Measurements from ENCODE around the gene DCAKD. TPM values are rescaled to one million over a fixed set of nuclear protein-coding genes. Genes with fewer than 3 reads are reported as not detected.

DCAKD gene
- polyA plus RNA-seq, 4 donors = 4.2 to 22.5 (median 11.4) TPM

GRCh38 chr17:45077643-45078042 is 26.2 kb upstream of the DCAKD start:
- H3K4me1 ChIP-seq (ENCODE audit: control insufficient read depth in 3 of 3, insufficient read depth in 2 of 3, low read depth in 1 of 3, low read length in 2 of 3) = peaks cover 0 to 4% (median 3%) of the 10 kb centered on the region in 3 donors
- H3K27me3 ChIP-seq (ENCODE audit: control insufficient read depth in 3 of 3, insufficient read depth in 3 of 3, low read length in 3 of 3) = no peaks in the 10 kb centered on the region
- peaks cover 5 to 45% (median 9%) of the 10 kb centered on the region in 3 donors for H3K36me3 ChIP-seq (ENCODE audit: control insufficient read depth in 3 of 3, insufficient read depth in 2 of 3, low read depth in 1 of 3, low read length in 3 of 3)
- WGBS, 3 donors = 66 to 73% (median 71%) methylated on average over 3 of the region's 3 CpGs
- H3K27ac ChIP-seq (ENCODE audit: low read depth in 1 of 3, low read length in 2 of 3) = peak overlapping the region in 1 of 3 donors; percentile 39
- no peak overlapping the region for H3K4me3 ChIP-seq (ENCODE audit: low read depth in 1 of 3, low read length in 3 of 3)
- H3K9me3 ChIP-seq (ENCODE audit: control insufficient read depth in 2 of 2, insufficient read depth in 1 of 2, low read depth in 1 of 2, low read length in 1 of 2) = no peaks in the 10 kb centered on the region
- FAIRE-seq (no peak), DNase-seq (no peak)

DNA sequence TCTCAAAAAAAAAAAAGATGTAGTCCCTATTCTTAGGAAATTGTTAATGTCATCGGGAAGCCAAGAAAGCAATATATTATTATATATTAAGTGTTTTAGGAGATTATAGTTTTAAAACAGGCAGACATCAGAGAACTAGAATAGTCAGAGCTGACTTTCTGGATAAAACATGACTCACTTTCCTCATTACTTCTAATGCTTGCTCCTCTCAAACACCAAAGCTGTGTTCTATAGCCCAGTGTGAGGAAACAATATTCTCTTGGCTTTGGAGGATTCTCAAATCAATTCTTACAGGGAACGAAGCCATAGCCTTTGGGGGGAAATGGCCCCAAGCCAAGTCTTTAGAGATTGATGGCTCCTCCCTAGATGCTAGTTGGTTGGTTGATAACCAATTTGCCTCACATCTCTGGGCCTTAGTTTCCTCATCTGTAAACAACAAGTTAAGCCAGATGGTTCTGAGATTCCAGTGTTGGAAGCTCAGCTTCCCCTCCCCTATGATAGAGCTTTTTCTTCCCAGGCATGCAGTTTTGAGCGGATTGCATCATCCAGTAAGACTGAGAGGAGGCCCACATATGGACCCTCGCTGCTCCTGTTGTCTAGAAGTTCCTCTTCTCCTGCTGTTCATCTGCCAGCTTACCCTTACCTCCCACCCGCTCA is 22.1 kb upstream of the DCAKD start:
- no peaks in the 10 kb centered on the region for H3K27me3 ChIP-seq (ENCODE audit: control insufficient read depth in 3 of 3, insufficient read depth in 3 of 3, low read length in 3 of 3)
- WGBS, 3 donors = 71 to 94% (median 91%) methylated on average over 5 of the region's 5 CpGs
- FAIRE-seq (no peak), DNase-seq (no peak)
- peak overlapping the region in 1 of 3 donors; percentile 84 for H3K27ac ChIP-seq (ENCODE audit: low read depth in 1 of 3, low read length in 2 of 3)
- H3K9me3 ChIP-seq (ENCODE audit: control insufficient read depth in 2 of 2, insufficient read depth in 1 of 2, low read depth in 1 of 2, low read length in 1 of 2) = no peaks in the 10 kb centered on the region
- peaks cover 0 to 4% (median 3%) of the 10 kb centered on the region in 3 donors for H3K4me1 ChIP-seq (ENCODE audit: control insufficient read depth in 3 of 3, insufficient read depth in 2 of 3, low read depth in 1 of 3, low read length in 2 of 3)
- peaks cover 0 to 37% (median 5%) of the 10 kb centered on the region in 3 donors for H3K36me3 ChIP-seq (ENCODE audit: control insufficient read depth in 3 of 3, insufficient read depth in 2 of 3, low read depth in 1 of 3, low read length in 3 of 3)
- H3K4me3 ChIP-seq (ENCODE audit: low read depth in 1 of 3, low read length in 3 of 3) = no peak overlapping the region

- FAIRE-seq = no peak
Observed at GRCh38 chr17:45070809-45071208, 19.4 kb upstream of the DCAKD start.

GRCh38 chr17:45070001-45070400 is 18.6 kb upstream of the DCAKD start:
- no peak overlapping the region for H3K27ac ChIP-seq (ENCODE audit: low read depth in 1 of 3, low read length in 2 of 3)

More at GRCh38 chr17:45070809-45071208, 19.4 kb upstream of the DCAKD start:
- Histone ChIP-seq H3K9me3 (ENCODE audit: control insufficient read depth in 2 of 2, insufficient read depth in 1 of 2, low read depth in 1 of 2, low read length in 1 of 2) (no peaks in the 10 kb centered on the region), H3K27me3 (ENCODE audit: control insufficient read depth in 3 of 3, insufficient read depth in 3 of 3, low read length in 3 of 3) (no peaks in the 10 kb centered on the region), H3K27ac (ENCODE audit: low read depth in 1 of 3, low read length in 2 of 3) (no peak overlapping the region), H3K36me3 (ENCODE audit: control insufficient read depth in 3 of 3, insufficient read depth in 2 of 3, low read depth in 1 of 3, low read length in 3 of 3) (peaks cover 0 to 48% (median 5%) of the 10 kb centered on the region in 3 donors), H3K4me3 (ENCODE audit: low read depth in 1 of 3, low read length in 3 of 3) (no peak overlapping the region), H3K4me1 (ENCODE audit: control insufficient read depth in 3 of 3, insufficient read depth in 2 of 3, low read depth in 1 of 3, low read length in 2 of 3) (no peaks in the 10 kb centered on the region)
- no peak for DNase-seq
- WGBS, 3 donors = 90 to 100% (median 93%) methylated on average over 2 of the region's 2 CpGs

DNA sequence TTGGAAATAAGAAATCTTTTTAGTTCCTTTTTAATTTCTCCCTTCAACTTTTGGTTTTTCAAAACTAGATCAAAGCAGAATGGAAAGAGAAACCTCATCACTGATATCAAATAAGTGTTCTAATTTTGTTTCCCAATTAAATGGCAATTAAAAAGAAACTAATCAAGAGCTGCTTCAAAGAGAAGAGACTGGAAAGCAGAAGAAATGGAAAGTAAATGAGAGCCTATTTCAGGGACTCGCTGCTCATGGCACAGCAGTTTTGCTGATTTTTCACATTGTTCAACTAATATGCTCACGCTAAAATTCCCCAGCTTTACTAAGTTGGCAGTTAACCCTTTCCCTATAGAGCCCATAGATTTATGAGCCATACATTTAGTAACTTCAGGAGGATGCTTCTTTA is 16.2 kb upstream of the DCAKD start:
- Histone ChIP-seq H3K9me3 (ENCODE audit: control insufficient read depth in 2 of 2, insufficient read depth in 1 of 2, low read depth in 1 of 2, low read length in 1 of 2) (no peaks in the 10 kb centered on the region), H3K4me3 (ENCODE audit: low read depth in 1 of 3, low read length in 3 of 3) (no peak overlapping the region), H3K27ac (ENCODE audit: low read depth in 1 of 3, low read length in 2 of 3) (no peak overlapping the region), H3K27me3 (ENCODE audit: control insufficient read depth in 3 of 3, insufficient read depth in 3 of 3, low read length in 3 of 3) (no peaks in the 10 kb centered on the region), H3K4me1 (ENCODE audit: control insufficient read depth in 3 of 3, insufficient read depth in 2 of 3, low read depth in 1 of 3, low read length in 2 of 3) (peaks cover 0 to under 1% (median 0%) of the 10 kb centered on the region in 3 donors), H3K36me3 (ENCODE audit: control insufficient read depth in 3 of 3, insufficient read depth in 2 of 3, low read depth in 1 of 3, low read length in 3 of 3) (peaks cover 0 to 38% (median 2%) of the 10 kb centered on the region in 3 donors)
- FAIRE-seq (no peak), DNase-seq (no peak)
- 75 to 92% (median 88%) methylated on average over 2 of the region's 2 CpGs for WGBS, 3 donors

More at GRCh38 chr17:45070001-45070400, 18.6 kb upstream of the DCAKD start:
- Histone ChIP-seq H3K4me1 (ENCODE audit: control insufficient read depth in 3 of 3, insufficient read depth in 2 of 3, low read depth in 1 of 3, low read length in 2 of 3) (no peaks in the 10 kb centered on the region), H3K27me3 (ENCODE audit: control insufficient read depth in 3 of 3, insufficient read depth in 3 of 3, low read length in 3 of 3) (no peaks in the 10 kb centered on the region), H3K4me3 (ENCODE audit: low read depth in 1 of 3, low read length in 3 of 3) (no peak overlapping the region), H3K36me3 (ENCODE audit: control insufficient read depth in 3 of 3, insufficient read depth in 2 of 3, low read depth in 1 of 3, low read length in 3 of 3) (peaks cover 0 to 45% (median 5%) of the 10 kb centered on the region in 3 donors), H3K9me3 (ENCODE audit: control insufficient read depth in 2 of 2, insufficient read depth in 1 of 2, low read depth in 1 of 2, low read length in 1 of 2) (no peaks in the 10 kb centered on the region)
- no peak for DNase-seq
- FAIRE-seq = no peak
- whole genome bisulfite sequencing, 3 donors = 79 to 90% (median 84%) methylated on average over 8 of the region's 8 CpGs

- FAIRE-seq (no peak), DNase-seq (peak in 1 of 2 donors; percentile 54)
- no peaks in the 10 kb centered on the region for H3K9me3 ChIP-seq (ENCODE audit: control insufficient read depth in 2 of 2, insufficient read depth in 1 of 2, low read depth in 1 of 2, low read length in 1 of 2)
- peaks cover 0 to 17% (median 0%) of the 10 kb centered on the region in 3 donors for H3K36me3 ChIP-seq (ENCODE audit: control insufficient read depth in 3 of 3, insufficient read depth in 2 of 3, low read depth in 1 of 3, low read length in 3 of 3)
- H3K4me1 ChIP-seq (ENCODE audit: control insufficient read depth in 3 of 3, insufficient read depth in 2 of 3, low read depth in 1 of 3, low read length in 2 of 3) = peaks cover 4 to 13% (median 4%) of the 10 kb centered on the region in 3 donors
- 40 to 59% methylated on average over 1 of the region's 1 CpG; no CpG with 5 or more reads in 1 of the 3 donors for WGBS, 3 donors
- H3K27ac ChIP-seq (ENCODE audit: low read depth in 1 of 3, low read length in 2 of 3) = peak overlapping the region in 1 of 3 donors; percentile 8
- no peak overlapping the region for H3K4me3 ChIP-seq (ENCODE audit: low read depth in 1 of 3, low read length in 3 of 3)
- no peaks in the 10 kb centered on the region for H3K27me3 ChIP-seq (ENCODE audit: control insufficient read depth in 3 of 3, insufficient read depth in 3 of 3, low read length in 3 of 3)
Observed at GRCh38 chr17:45063198-45063597, 11.8 kb upstream of the DCAKD start.

GRCh38 chr17:45061606-45062205 is 10.3 kb upstream of the DCAKD start:
- H3K9me3 ChIP-seq (ENCODE audit: control insufficient read depth in 2 of 2, insufficient read depth in 1 of 2, low read depth in 1 of 2, low read length in 1 of 2) = no peaks in the 10 kb centered on the region
- H3K36me3 ChIP-seq (ENCODE audit: control insufficient read depth in 3 of 3, insufficient read depth in 2 of 3, low read depth in 1 of 3, low read length in 3 of 3) = peaks cover 0 to 13% (median 0%) of the 10 kb centered on the region in 3 donors
- H3K4me3 ChIP-seq (ENCODE audit: low read depth in 1 of 3, low read length in 3 of 3) = peak overlapping the region; percentile 49 to 77 (median 63)
- H3K27ac ChIP-seq (ENCODE audit: low read depth in 1 of 3, low read length in 2 of 3) = peak overlapping the region; percentile 58 to 89 (median 85)
- no peaks in the 10 kb centered on the region for H3K27me3 ChIP-seq (ENCODE audit: control insufficient read depth in 3 of 3, insufficient read depth in 3 of 3, low read length in 3 of 3)
- 2 to 11% (median 4%) methylated on average over 15 of the region's 15 CpGs for WGBS, 3 donors
- FAIRE-seq = no peak
- DNase-seq = no peak
- H3K4me1 ChIP-seq (ENCODE audit: control insufficient read depth in 3 of 3, insufficient read depth in 2 of 3, low read depth in 1 of 3, low read length in 2 of 3) = peaks cover 4 to 13% (median 4%) of the 10 kb centered on the region in 3 donors

DNA sequence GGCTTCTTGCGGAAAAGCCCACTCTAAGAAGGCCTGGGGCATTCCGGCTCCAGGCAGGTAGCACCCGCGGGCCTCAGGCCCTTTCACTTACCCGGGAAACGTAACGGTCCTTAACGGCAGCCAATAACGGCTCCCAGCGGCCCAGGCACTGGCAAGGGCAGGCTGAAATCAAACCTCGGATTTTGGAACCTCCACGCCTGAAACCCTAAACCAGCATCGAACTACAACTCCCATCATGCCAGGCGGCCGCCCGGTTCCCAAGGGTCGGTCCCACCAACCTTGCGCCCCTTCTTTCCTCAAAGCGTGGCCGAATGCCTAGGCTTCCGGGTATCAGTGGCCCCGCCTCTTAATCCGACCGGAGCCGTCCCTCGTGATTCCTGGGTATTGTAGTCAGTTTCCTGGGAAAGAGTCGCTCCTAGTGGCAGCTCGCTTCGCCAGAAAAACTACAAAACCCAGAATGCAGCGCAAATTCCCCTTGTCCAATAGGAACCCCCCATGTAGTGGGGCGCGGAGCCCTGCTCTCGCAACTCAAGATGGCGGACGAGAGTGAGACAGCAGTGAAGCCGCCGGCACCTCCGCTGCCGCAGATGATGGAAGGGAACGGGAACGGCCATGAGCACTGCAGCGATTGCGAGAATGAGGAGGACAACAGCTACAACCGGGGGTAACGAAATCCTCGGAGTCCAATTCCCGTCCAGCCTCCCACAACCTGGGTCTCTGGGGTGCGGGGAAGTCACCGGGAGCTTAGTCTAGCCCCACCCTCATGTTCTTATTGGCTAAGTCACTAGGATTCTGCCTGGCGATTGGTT is 9.6 kb upstream of the DCAKD start, which contains the start of gene NMT1:
NMT1 (plus strand) TSS at position 521 of the 809 bp plus-strand sequence; CDS start at position 534, 13 bp downstream.
- WGBS, 3 donors = 0 to 1% (median 0%) methylated on average over 50 of the region's 50 CpGs
- FAIRE-seq (no peak), DNase-seq (peak; percentile 100)
- H3K27me3 ChIP-seq (ENCODE audit: control insufficient read depth in 3 of 3, insufficient read depth in 3 of 3, low read length in 3 of 3) = no peaks in the 10 kb centered on the region
- H3K4me1 ChIP-seq (ENCODE audit: control insufficient read depth in 3 of 3, insufficient read depth in 2 of 3, low read depth in 1 of 3, low read length in 2 of 3) = peaks cover 4 to 13% (median 4%) of the 10 kb centered on the region in 3 donors
- H3K4me3 ChIP-seq (ENCODE audit: low read depth in 1 of 3, low read length in 3 of 3) = peak within 1 kb of the TSS; percentile 63 to 77 (median 67)
- H3K36me3 ChIP-seq (ENCODE audit: control insufficient read depth in 3 of 3, insufficient read depth in 2 of 3, low read depth in 1 of 3, low read length in 3 of 3) = peaks cover 0 to 9% (median 0%) of the 10 kb centered on the region in 3 donors
- no peaks in the 10 kb centered on the region for H3K9me3 ChIP-seq (ENCODE audit: control insufficient read depth in 2 of 2, insufficient read depth in 1 of 2, low read depth in 1 of 2, low read length in 1 of 2)
- peak within 1 kb of the TSS; percentile 58 to 91 (median 85) for H3K27ac ChIP-seq (ENCODE audit: low read depth in 1 of 3, low read length in 2 of 3)
